OCI-LY7 (cell line): ENCODE measurements around the gene FBXO42. TPM values are rescaled to one million over a fixed set of nuclear protein-coding genes. Genes with fewer than 3 reads are reported as not detected.

ENCODE experiments used
- BruUV-seq: library from RNA; stranded (reverse); fragments of 400-500 nt; replicated peaks from 2 replicates; lab custom pipeline; 2021; lab: Mats Ljungman, UMichigan
- CTCF ChIA-PET: fragments of 300-600 bp; sonication (Branson Sonifier 250); formaldehyde crosslinking; loops from one replicate; lab custom pipeline; 2022; ENCODE audit warnings: antibody characterized with exemption; ENCODE audit not compliant: unreplicated experiment; lab: Charles Lee
- POLR2A ChIA-PET: fragments of 300-600 bp; sonication (Branson Sonifier 250); formaldehyde crosslinking; loops from one replicate; lab custom pipeline; 2022; ENCODE audit warnings: antibody characterized with exemption; lab: Charles Lee
- DNase-seq: peaks from one replicate; pipeline ENCODE4 v3.0.0-alpha.2; 2015; ENCODE audit warnings: low spot score
- H2AFZ ChIP-seq: fragments of 200-600 bp; sonication (generic), shearing (Covaris generic); 2 replicates; pipeline ENCODE4 v1.6.1; 2014; ENCODE audit warnings: mild to moderate bottlenecking, antibody characterized with exemption, low read length, moderate library complexity
- H3K27ac ChIP-seq: fragments of 200-600 bp; sonication (generic); 2 replicates; pipeline ENCODE4 v1.5.1; 2014; ENCODE audit warnings: mixed run types, low read depth, mild to moderate bottlenecking, moderate library complexity, low read length, inconsistent platforms; ENCODE audit not compliant: poor library complexity, severe bottlenecking
- H3K36me3 ChIP-seq: fragments of 200-600 bp; sonication (generic); 2 replicates; pipeline ENCODE4 v1.6.1; 2014; ENCODE audit warnings: mild to moderate bottlenecking, antibody characterized with exemption, low read length, moderate library complexity, mixed read lengths; ENCODE audit not compliant: insufficient read depth
- H3K4me1 ChIP-seq: fragments of 200-600 bp; sonication (generic); 2 replicates; pipeline ENCODE4 v1.5.1; 2014; ENCODE audit warnings: mild to moderate bottlenecking, low read length; ENCODE audit not compliant: insufficient read depth, poor library complexity, severe bottlenecking
- H3K4me2 ChIP-seq: fragments of 200-600 bp; sonication (generic); 2 replicates; pipeline ENCODE4 v1.6.1; 2014; ENCODE audit warnings: mild to moderate bottlenecking, low read length
- H3K4me3 ChIP-seq: fragments of 200-600 bp; sonication (generic); 2 replicates; pipeline ENCODE4 v1.5.1; 2014; ENCODE audit warnings: mild to moderate bottlenecking, low read depth, low read length; ENCODE audit not compliant: poor library complexity, severe bottlenecking
- H3K79me2 ChIP-seq: fragments of 200-600 bp; sonication (generic); 2 replicates; pipeline ENCODE4 v1.6.1; 2016; ENCODE audit warnings: low read depth, mild to moderate bottlenecking, low read length, moderate library complexity, mixed read lengths; ENCODE audit not compliant: insufficient read depth
- H3K9me2 ChIP-seq: fragments of 200-600 bp; sonication (generic); 2 replicates; pipeline ENCODE4 v1.6.1; 2016; ENCODE audit warnings: mild to moderate bottlenecking, low read length, mixed read lengths; ENCODE audit not compliant: insufficient read depth
- H3K9me3 ChIP-seq: fragments of 200-600 bp; sonication (generic); 2 replicates; pipeline ENCODE4 v1.6.1; 2014; ENCODE audit warnings: mild to moderate bottlenecking, mixed run types, low read length, mixed read lengths
- H4K20me1 ChIP-seq: fragments of 200-600 bp; sonication (generic); 2 replicates; pipeline ENCODE4 v1.6.1; 2014; ENCODE audit warnings: mild to moderate bottlenecking, antibody characterized with exemption, low read length, moderate library complexity, mixed read lengths; ENCODE audit not compliant: insufficient read depth
- CTCF ChIP-seq: fragments of 200-600 bp; sonication (generic); conservative IDR thresholded peaks from 2 replicates; pipeline ENCODE4 v1.5.1; 2014; ENCODE audit warnings: mild to moderate bottlenecking, antibody characterized with exemption, low read length, moderate library complexity, mixed read lengths
- EZH2phosphoT487 ChIP-seq: fragments of 200-600 bp; sonication (generic); IDR thresholded peaks from 2 replicates; pipeline ENCODE4 v1.6.1; 2018; ENCODE audit warnings: low read depth, borderline replicate concordance, mild to moderate bottlenecking, mixed run types, antibody characterized with exemption, low read length, moderate library complexity, mixed read lengths
- intact Hi-C: fragments of 100-400 bp; cut with micrococcal nuclease; formaldehyde crosslinking; loops from one replicate; pipeline ENCODE4 v1.10.0; 2022; ENCODE audit not compliant: unreplicated experiment
- total RNA-seq, 2 experiments: library from RNA; depleted of rRNA in 1 of 2; stranded (reverse); fragments of >200 nt in 1 of 2; shearing (Covaris generic) in 1 of 2; gene quantifications; 2 replicates each; pipeline ENCODE4 v1.2.3, GENCODE V29; 2014 to 2022

FBXO42 gene
- total RNA-seq, 2 experiments from 2014 or later = 20.0 to 22.9 TPM

GRCh38 chr1:16237343-16237830, 114.9 kb downstream of the FBXO42 start:
- Histone ChIP-seq H3K4me2 (peak overlapping the region; percentile 94), H4K20me1 (no peaks in the 10 kb centered on the region), H3K4me1 (peaks cover 16% of the 10 kb centered on the region), H3K27ac (peak overlapping the region; percentile 26), H2AFZ (peak overlapping the region; percentile 97), H3K4me3 (peak overlapping the region; percentile 80), H3K79me2 (no peaks in the 10 kb centered on the region), H3K9me2 (no peaks in the 10 kb centered on the region), H3K36me3 (no peaks in the 10 kb centered on the region), H3K9me3 (no peaks in the 10 kb centered on the region)
- TF ChIP-seq CTCF (no peak), EZH2phosphoT487 (no peak)
- BruUV-seq = TSS peak; percentile 97
- ChIA-PET POLR2A (interaction anchor here (1.7 to 2.2 kb wide), 2 partner anchors 11 to 21 kb away, joined by 5 to 10 read pairs; no protein-coding TSS in a partner anchor), CTCF (no interaction called here)
- intact Hi-C loops = loop anchor here (2.0 to 5.0 kb wide), 3 partner anchors 31 to 130 kb away; partner anchors contain the start of genes FBXO42 and SZRD1
- no peak for DNase-seq

GRCh38 chr1:16236511-16237342, 115.6 kb downstream of the FBXO42 start, which contains the start of gene CPLANE2:
Gene CPLANE2, minus strand, starts transcription at chr1:16237183. Its CDS starts 441 bp downstream, at chr1:16236742.
- intact Hi-C loops = loop anchor here (2.0 to 5.0 kb wide), 3 partner anchors 30 to 131 kb away; partner anchors contain the start of genes FBXO42 and SZRD1
- no TSS peak for BruUV-seq

More at GRCh38 chr1:16236511-16237342, 115.6 kb downstream of the FBXO42 start, which contains the start of gene CPLANE2:
- peaks cover 16% of the 10 kb centered on the region for H3K4me1 ChIP-seq
- no peaks in the 10 kb centered on the region for H4K20me1 ChIP-seq
- no peaks in the 10 kb centered on the region for H3K36me3 ChIP-seq
- no peaks in the 10 kb centered on the region for H3K79me2 ChIP-seq
- H2AFZ ChIP-seq = peak within 1 kb of the TSS; percentile 97
- H3K9me2 ChIP-seq = no peaks in the 10 kb centered on the region
- H3K4me2 ChIP-seq = peak within 1 kb of the TSS; percentile 94
- POLR2A ChIA-PET = interaction anchor here (1.7 to 2.2 kb wide), 2 partner anchors 12 to 21 kb away, joined by 5 to 10 read pairs; no protein-coding TSS in a partner anchor
- no peaks in the 10 kb centered on the region for H3K9me3 ChIP-seq
- H3K27ac ChIP-seq = peak within 1 kb of the TSS; percentile 60
- H3K4me3 ChIP-seq = peak within 1 kb of the TSS; percentile 80
- TF ChIP-seq CTCF (no peak; the same call in 1 of the 2 replicates), EZH2phosphoT487 (no peak)
- DNase-seq = peak; percentile 96
- CTCF ChIA-PET = no interaction called here
